A673 (cell line): ENCODE results near the gene XRCC4. TPM values are rescaled to one million over a fixed set of nuclear protein-coding genes. Genes with fewer than 3 reads are reported as not detected.
"Not testable (repeated sequence)": the region's sequence is repeated elsewhere in the genome, so short reads cannot be mapped to it uniquely, and the experiment has no call there.

Experiments
- BruUV-seq: library from RNA; stranded (reverse); fragments of 400-500 nt; replicated peaks from 2 replicates; lab custom pipeline; 2021; lab: Mats Ljungman, UMichigan
- CTCF ChIA-PET: fragments of 300-600 bp; sonication (Branson Sonifier 250); formaldehyde crosslinking; loops from one replicate; lab custom pipeline; 2022; ENCODE audit warnings: antibody characterized with exemption; lab: Charles Lee
- POLR2A ChIA-PET: fragments of 300-600 bp; sonication (Branson Sonifier 250); formaldehyde crosslinking; loops from one replicate; lab custom pipeline; 2022; ENCODE audit warnings: antibody characterized with exemption; ENCODE audit not compliant: low non-redundant PET; lab: Charles Lee
- DNase-seq: peaks from one replicate; pipeline ENCODE4 v3.0.0-alpha.2; 2015; ENCODE audit warnings: low spot score
- H3K27ac ChIP-seq: fragments of 200-600 bp; sonication (generic); 2 replicates; pipeline ENCODE4 v1.5.1; 2016; ENCODE audit warnings: mixed run types, low read depth, mild to moderate bottlenecking, mixed read lengths, antibody characterized with exemption, low read length; ENCODE audit not compliant: poor library complexity, severe bottlenecking
- H3K27me3 ChIP-seq: fragments of 200-600 bp; sonication (generic); replicated peaks from 2 replicates; pipeline ENCODE4 v1.6.1; 2017; ENCODE audit warnings: mixed run types, low read depth, mild to moderate bottlenecking, mixed read lengths, antibody characterized with exemption, low read length; ENCODE audit not compliant: insufficient read depth, poor library complexity
- H3K36me3 ChIP-seq: fragments of 200-600 bp; sonication (generic); 2 replicates; pipeline ENCODE4 v1.6.1; 2016; ENCODE audit warnings: mixed run types, mild to moderate bottlenecking, mixed read lengths, antibody characterized with exemption, low read length; ENCODE audit not compliant: insufficient read depth, poor library complexity, severe bottlenecking
- H3K4me1 ChIP-seq: fragments of 200-600 bp; sonication (generic); 2 replicates; pipeline ENCODE4 v1.6.1; 2017; ENCODE audit warnings: mixed run types, mild to moderate bottlenecking, mixed read lengths, antibody characterized with exemption, low read length; ENCODE audit not compliant: insufficient read depth, poor library complexity, severe bottlenecking
- H3K4me3 ChIP-seq: fragments of 200-600 bp; sonication (generic); 2 replicates; pipeline ENCODE4 v1.5.1; 2016; ENCODE audit warnings: low read depth, mixed run types, mild to moderate bottlenecking, mixed read lengths, low read length; ENCODE audit not compliant: poor library complexity, severe bottlenecking
- H3K9me3 ChIP-seq: fragments of 200-600 bp; sonication (generic); 2 replicates; pipeline ENCODE4 v1.6.1; 2016; ENCODE audit warnings: mixed run types, low read depth, mild to moderate bottlenecking, mixed read lengths, antibody characterized with exemption, low read length; ENCODE audit not compliant: poor library complexity, severe bottlenecking
- CTCF ChIP-seq: fragments of 300-800, 200-600 bp; sonication (generic); conservative IDR thresholded peaks from 2 replicates; pipeline ENCODE4 v1.5.1; 2017; ENCODE audit warnings: low read depth, mild to moderate bottlenecking, antibody characterized with exemption, low read length, moderate library complexity, mixed read lengths
- EZH2 ChIP-seq: fragments of 200-600 bp; sonication (generic); IDR thresholded peaks from 2 replicates; pipeline ENCODE4 v1.6.1; 2017; ENCODE audit warnings: borderline replicate concordance, low read depth, mild to moderate bottlenecking, mixed read lengths, antibody characterized with exemption, low read length; ENCODE audit not compliant: poor library complexity, severe bottlenecking
- intact Hi-C: fragments of 100-400 bp; cut with micrococcal nuclease; formaldehyde crosslinking; loops from one replicate; pipeline ENCODE4 v1.10.0; 2022; ENCODE audit not compliant: unreplicated experiment
- total RNA-seq: library from RNA; stranded (reverse); gene quantifications from 2 replicates; pipeline ENCODE4 v1.2.3, GENCODE V29; 2021

XRCC4 gene
- total RNA-seq, 1 experiment from 2014 or later: 8.1 TPM

GRCh38 chr5:83353231-83353630, 275.9 kb downstream of the XRCC4 start:
- BruUV-seq: no TSS peak
- DNase-seq: no peak
- POLR2A ChIA-PET: no interaction called here
- CTCF ChIA-PET: no interaction called here
- no peaks in the 10 kb centered on the region for H3K27me3 ChIP-seq
- H3K36me3 ChIP-seq: no peaks in the 10 kb centered on the region
- no peak overlapping the region for H3K4me3 ChIP-seq
- H3K4me1 ChIP-seq: no peaks in the 10 kb centered on the region
- intact Hi-C loops: no loop called here
- H3K9me3 ChIP-seq: peaks cover 6% of the 10 kb centered on the region
- no peak for TF ChIP-seq CTCF
- no peak for TF ChIP-seq EZH2
- H3K27ac ChIP-seq: no peak overlapping the region

- Histone ChIP-seq H3K27ac (no peak overlapping the region), H3K4me1 (no peaks in the 10 kb centered on the region), H3K9me3 (peaks cover 6% of the 10 kb centered on the region), H3K27me3 (no peaks in the 10 kb centered on the region), H3K4me3 (no peak overlapping the region), H3K36me3 (no peaks in the 10 kb centered on the region)
- CTCF ChIA-PET: no interaction called here
- no TSS peak for BruUV-seq
- intact Hi-C loops: no loop called here
- POLR2A ChIA-PET: no interaction called here
- DNase-seq: no peak
- no peak for TF ChIP-seq EZH2
- no peak for TF ChIP-seq CTCF
Observed at GRCh38 chr5:83353774-83354173, 276.4 kb downstream of the XRCC4 start.

- no peak for TF ChIP-seq EZH2
- no peak for TF ChIP-seq CTCF
- DNase-seq: no peak
- H3K4me3 ChIP-seq: no peak overlapping the region
- no TSS peak for BruUV-seq
- no peaks in the 10 kb centered on the region for H3K9me3 ChIP-seq
- no peaks in the 10 kb centered on the region for H3K4me1 ChIP-seq
- intact Hi-C loops: no loop called here
- CTCF ChIA-PET: no interaction called here
- no peaks in the 10 kb centered on the region for H3K36me3 ChIP-seq
- H3K27me3 ChIP-seq: no peaks in the 10 kb centered on the region
- H3K27ac ChIP-seq: no peak overlapping the region
- POLR2A ChIA-PET: no interaction called here
Observed at GRCh38 chr5:83354958-83355357, 277.6 kb downstream of the XRCC4 start.

GRCh38 chr5:83355482-83356014, 278.2 kb downstream of the XRCC4 start:
- H3K36me3 ChIP-seq, CTCF ChIA-PET, H3K4me1 ChIP-seq, H3K27ac ChIP-seq, POLR2A ChIA-PET, intact Hi-C loops, BruUV-seq, DNase-seq, H3K4me3 ChIP-seq, H3K9me3 ChIP-seq, H3K27me3 ChIP-seq: not testable (repeated sequence)
